K562 (cell line): ENCODE measurements around the gene SIGLEC14. TPM values are rescaled to one million over a fixed set of nuclear protein-coding genes. Genes with fewer than 3 reads are reported as not detected.

Experiments used
- CBFB ChIP-seq: sonication (generic); formaldehyde crosslinking; IDR thresholded peaks from 2 replicates; pipeline ENCODE4 v1.4.0; 2020; ENCODE audit warnings: mild to moderate bottlenecking, missing genetic modification reagents
- CREB1 ChIP-seq, 2 experiments: sonication (generic) in 1 of 2; formaldehyde crosslinking in 1 of 2; IDR thresholded peaks; 2 replicates each; pipeline versions ENCODE4 v1.6.1 to v1.8.0; 2012 to 2022; ENCODE audit warnings: inconsistent platforms in 1 of 2, mild to moderate bottlenecking in 1 of 2, missing genetic modification reagents in 1 of 2, moderate library complexity in 1 of 2
- DIDO1 ChIP-seq: fragments of 450-650 bp; IDR thresholded peaks from 2 replicates; pipeline ENCODE4 v1.6.1; 2016; ENCODE audit warnings: low read depth, missing biosample characterization, missing genetic modification characterization
- POLR2AphosphoS2 ChIP-seq: IDR thresholded peaks from 2 replicates; pipeline ENCODE4 v1.6.1; 2012; ENCODE audit warnings: low read length, improper control_type of control experiment
- POLR2AphosphoS5 ChIP-seq: IDR thresholded peaks from 2 replicates; pipeline ENCODE4 v1.6.1; 2011; ENCODE audit warnings: mild to moderate bottlenecking, low read depth, low read length, moderate library complexity; ENCODE audit not compliant: control insufficient read depth, insufficient read depth
- POLR2H ChIP-seq: IDR thresholded peaks from 2 replicates; pipeline ENCODE4 v1.6.1; 2016; ENCODE audit warnings: missing genetic modification characterization, low read depth, mild to moderate bottlenecking, control low read depth, missing compliant biosample characterization, moderate library complexity
- TAF1 ChIP-seq: IDR thresholded peaks from 2 replicates; pipeline ENCODE4 v1.6.1; 2011; ENCODE audit warnings: mild to moderate bottlenecking, low read length, moderate library complexity; ENCODE audit not compliant: insufficient read depth, control insufficient read depth, severe bottlenecking; ENCODE audit errors: extremely low read depth
- TOE1 ChIP-seq, 2 experiments: fragments of 450-650 bp in 1 of 2; sonication (generic) in 1 of 2; formaldehyde crosslinking in 1 of 2; IDR thresholded peaks; 2 replicates each; pipeline versions ENCODE4 v1.7.1 to v1.8.0; 2016 to 2022; ENCODE audit warnings: borderline replicate concordance in 2 of 2, mild to moderate bottlenecking in 2 of 2, antibody characterized with exemption in 1 of 2, inconsistent platforms in 1 of 2, low read depth in 1 of 2, missing genetic modification reagents in 1 of 2, moderate library complexity in 1 of 2
- ZNF41 ChIP-seq: fragments of 250-450 bp; sonication (Bioruptor Pico); conservative IDR thresholded peaks from 2 replicates; pipeline ENCODE4 v1.4.0; 2020; ENCODE audit warnings: mild to moderate bottlenecking
- polyA plus RNA-seq, 8 experiments: library from polyadenylated mRNA; depleted of rRNA in 4 of 8; stranded (reverse) in 5 of 8; unstranded in 3 of 8; fragments of >200 nt; fragmentation: Nextera tagmentation in 2 of 8; fragmentation: Illumina TruSeq in 1 of 8; extraction: Ambion mirVana in 2 of 8; extraction: Trizol in 1 of 8; gene quantifications; 2 replicates each; pipeline versions ENCODE4 v1.2.1 to v1.2.3, GENCODE V29; 2011 to 2014; ENCODE audit warnings: inconsistent platforms in 1 of 8, missing spikeins in 1 of 8
- total RNA-seq, 7 experiments: library from RNA; depleted of rRNA in 6 of 7; stranded (reverse); fragments of >200 nt in 6 of 7; fragmentation: Illumina TruSeq in 2 of 7; extraction: Trizol in 2 of 7; gene quantifications; 2 replicates each; pipeline versions ENCODE4 v1.2.1 to v1.2.3, GENCODE V29; 2011 to 2021; ENCODE audit warnings: low replicate concordance in 1 of 7
- TF ChIP-seq, protein P1 (sequence below): fragments of 450-650 bp; IDR thresholded peaks from 2 replicates; pipeline ENCODE4 v1.6.1; 2017; ENCODE audit warnings: antibody characterized with exemption
- TF ChIP-seq, protein P2 (sequence below): fragments of 250-450 bp; sonication (Bioruptor Pico); IDR thresholded peaks from 2 replicates; pipeline ENCODE4 v1.5.0; 2020; ENCODE audit warnings: mild to moderate bottlenecking
- TF ChIP-seq, protein P3 (sequence below), 3 experiments: IDR thresholded peaks in 2 of 3; conservative IDR thresholded peaks in 1 of 3; 2 replicates each; pipeline ENCODE4 v1.5.1; 2011 to 2012; ENCODE audit warnings: low read length in 3 of 3, mild to moderate bottlenecking in 3 of 3, control low read depth in 2 of 3, improper control_type of control experiment in 1 of 3, inconsistent platforms in 1 of 3, low read depth in 1 of 3, mixed read lengths in 1 of 3, moderate library complexity in 1 of 3; ENCODE audit not compliant: insufficient read depth in 2 of 3

SIGLEC14 gene
- total and polyA plus RNA-seq, 9 of the 15 experiments (the other 6 are each of a cell fraction or from before 2014, with no cell fraction given): not detected

DNA sequence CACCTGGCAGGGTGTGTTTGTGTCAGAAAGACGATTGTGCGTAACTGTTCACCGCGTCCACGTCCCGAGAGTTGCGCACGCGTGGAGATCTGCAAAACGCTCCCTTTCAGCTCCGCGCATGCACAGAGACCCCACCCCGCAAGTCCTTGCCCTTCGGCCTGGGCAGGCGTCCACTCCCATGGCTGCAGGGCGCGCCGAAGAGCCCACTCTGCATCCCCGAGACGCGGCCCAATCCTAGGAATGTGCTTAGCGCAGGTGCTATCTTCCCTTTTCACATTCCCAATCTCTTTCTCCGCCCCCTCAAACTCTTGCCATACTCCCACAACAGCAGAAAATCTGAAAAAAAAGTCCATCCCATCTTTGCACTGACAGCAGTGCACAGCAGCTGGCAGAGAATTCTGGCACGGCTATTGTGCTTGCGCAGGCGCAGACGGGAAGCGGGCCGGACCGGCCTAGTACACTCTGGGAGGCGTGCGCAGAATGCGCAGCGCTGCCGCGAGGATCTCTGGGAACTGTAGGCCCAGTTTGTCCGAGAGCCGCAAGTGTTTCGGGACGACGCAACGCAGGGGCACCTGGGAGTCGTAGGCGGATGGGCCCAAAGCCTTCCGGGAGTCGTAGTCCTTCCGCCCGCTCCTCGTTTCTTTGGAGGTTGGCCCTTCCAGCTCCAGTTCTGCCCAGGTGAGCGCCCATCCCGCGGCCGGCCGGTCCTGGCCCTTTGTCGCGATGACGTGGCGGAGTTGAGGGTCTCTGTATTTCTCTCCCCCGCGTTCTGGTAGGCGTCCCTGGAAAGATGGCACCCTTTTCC lies 52.5 kb downstream of the SIGLEC14 start (continued):
- TF ChIP-seq, protein P1, sequence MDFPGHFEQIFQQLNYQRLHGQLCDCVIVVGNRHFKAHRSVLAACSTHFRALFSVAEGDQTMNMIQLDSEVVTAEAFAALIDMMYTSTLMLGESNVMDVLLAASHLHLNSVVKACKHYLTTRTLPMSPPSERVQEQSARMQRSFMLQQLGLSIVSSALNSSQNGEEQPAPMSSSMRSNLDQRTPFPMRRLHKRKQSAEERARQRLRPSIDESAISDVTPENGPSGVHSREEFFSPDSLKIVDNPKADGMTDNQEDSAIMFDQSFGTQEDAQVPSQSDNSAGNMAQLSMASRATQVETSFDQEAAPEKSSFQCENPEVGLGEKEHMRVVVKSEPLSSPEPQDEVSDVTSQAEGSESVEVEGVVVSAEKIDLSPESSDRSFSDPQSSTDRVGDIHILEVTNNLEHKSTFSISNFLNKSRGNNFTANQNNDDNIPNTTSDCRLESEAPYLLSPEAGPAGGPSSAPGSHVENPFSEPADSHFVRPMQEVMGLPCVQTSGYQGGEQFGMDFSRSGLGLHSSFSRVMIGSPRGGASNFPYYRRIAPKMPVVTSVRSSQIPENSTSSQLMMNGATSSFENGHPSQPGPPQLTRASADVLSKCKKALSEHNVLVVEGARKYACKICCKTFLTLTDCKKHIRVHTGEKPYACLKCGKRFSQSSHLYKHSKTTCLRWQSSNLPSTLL: no peak
- TF ChIP-seq ZNF41 (CRISPR knock-in tag) (no peak), CREB1 (IDR thresholded peaks at IDR 0.05) (peak; percentile 89), CREB1 (CRISPR knock-in tag; IDR thresholded peaks at IDR 0.05) (peak; percentile 91), POLR2H (tag) (no peak), DIDO1 (tag) (no peak), TAF1 (no peak), POLR2AphosphoS2 (no peak), CBFB (no peak), POLR2AphosphoS5 (no peak), TOE1 (IDR thresholded peaks at IDR 0.05; ENCODE audit: borderline replicate concordance) (no peak), TOE1 (CRISPR knock-in tag; IDR thresholded peaks at IDR 0.05; ENCODE audit: borderline replicate concordance, low read depth) (0 out of 2 replicates have a peak, but pooled peaks have one; percentile 51)
- TF ChIP-seq, protein P2, sequence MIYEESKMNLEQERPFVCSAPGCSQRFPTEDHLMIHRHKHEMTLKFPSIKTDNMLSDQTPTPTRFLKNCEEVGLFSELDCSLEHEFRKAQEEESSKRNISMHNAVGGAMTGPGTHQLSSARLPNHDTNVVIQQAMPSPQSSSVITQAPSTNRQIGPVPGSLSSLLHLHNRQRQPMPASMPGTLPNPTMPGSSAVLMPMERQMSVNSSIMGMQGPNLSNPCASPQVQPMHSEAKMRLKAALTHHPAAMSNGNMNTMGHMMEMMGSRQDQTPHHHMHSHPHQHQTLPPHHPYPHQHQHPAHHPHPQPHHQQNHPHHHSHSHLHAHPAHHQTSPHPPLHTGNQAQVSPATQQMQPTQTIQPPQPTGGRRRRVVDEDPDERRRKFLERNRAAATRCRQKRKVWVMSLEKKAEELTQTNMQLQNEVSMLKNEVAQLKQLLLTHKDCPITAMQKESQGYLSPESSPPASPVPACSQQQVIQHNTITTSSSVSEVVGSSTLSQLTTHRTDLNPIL: no peak
- TF ChIP-seq, protein P3, sequence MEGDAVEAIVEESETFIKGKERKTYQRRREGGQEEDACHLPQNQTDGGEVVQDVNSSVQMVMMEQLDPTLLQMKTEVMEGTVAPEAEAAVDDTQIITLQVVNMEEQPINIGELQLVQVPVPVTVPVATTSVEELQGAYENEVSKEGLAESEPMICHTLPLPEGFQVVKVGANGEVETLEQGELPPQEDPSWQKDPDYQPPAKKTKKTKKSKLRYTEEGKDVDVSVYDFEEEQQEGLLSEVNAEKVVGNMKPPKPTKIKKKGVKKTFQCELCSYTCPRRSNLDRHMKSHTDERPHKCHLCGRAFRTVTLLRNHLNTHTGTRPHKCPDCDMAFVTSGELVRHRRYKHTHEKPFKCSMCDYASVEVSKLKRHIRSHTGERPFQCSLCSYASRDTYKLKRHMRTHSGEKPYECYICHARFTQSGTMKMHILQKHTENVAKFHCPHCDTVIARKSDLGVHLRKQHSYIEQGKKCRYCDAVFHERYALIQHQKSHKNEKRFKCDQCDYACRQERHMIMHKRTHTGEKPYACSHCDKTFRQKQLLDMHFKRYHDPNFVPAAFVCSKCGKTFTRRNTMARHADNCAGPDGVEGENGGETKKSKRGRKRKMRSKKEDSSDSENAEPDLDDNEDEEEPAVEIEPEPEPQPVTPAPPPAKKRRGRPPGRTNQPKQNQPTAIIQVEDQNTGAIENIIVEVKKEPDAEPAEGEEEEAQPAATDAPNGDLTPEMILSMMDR (IDR thresholded peaks at IDR 0.05 in 2 of 3, conservative IDR thresholded peaks at IDR 0.05 in 1 of 3; ENCODE audit: insufficient read depth in 2 of 3, low read depth in 1 of 3, low read length in 3 of 3): no peak
